Left forelimb (tissue), 1 donor: ENCODE data around the gene STK32C.
"Not testable (repeated sequence)": the region's sequence is repeated elsewhere in the genome, so short reads cannot be mapped to it uniquely, and the experiment has no call there.

Source experiments
- DNase-seq: peaks from one replicate; pipeline ENCODE4 v3.0.0-alpha.2; 2018; ENCODE audit warnings: low spot score

The STK32C gene

GRCh38 chr10:132317477-132317876, 9.7 kb upstream of the STK32C start:
- DNase-seq = not testable (repeated sequence)

DNA sequence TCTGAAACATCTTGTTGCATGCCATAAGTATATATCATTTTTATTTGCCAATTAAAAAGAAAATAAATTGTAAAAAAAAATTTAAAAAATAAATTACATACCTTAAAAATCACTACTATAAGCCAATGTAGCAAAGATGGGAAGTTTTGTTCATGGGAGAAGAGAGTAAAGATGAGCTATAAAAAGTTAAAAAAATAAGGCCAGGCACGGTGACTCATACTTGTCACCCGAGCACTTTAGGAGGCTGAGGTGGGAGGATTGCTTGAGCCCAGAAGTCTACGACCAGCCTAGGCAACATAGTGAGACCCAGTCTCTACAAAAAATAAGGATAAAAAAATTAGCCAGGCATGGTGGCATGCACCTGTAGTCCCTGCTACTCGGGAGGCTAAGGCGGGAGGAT, 8.4 kb upstream of the STK32C start:
- DNase-seq = no peak

DNA sequence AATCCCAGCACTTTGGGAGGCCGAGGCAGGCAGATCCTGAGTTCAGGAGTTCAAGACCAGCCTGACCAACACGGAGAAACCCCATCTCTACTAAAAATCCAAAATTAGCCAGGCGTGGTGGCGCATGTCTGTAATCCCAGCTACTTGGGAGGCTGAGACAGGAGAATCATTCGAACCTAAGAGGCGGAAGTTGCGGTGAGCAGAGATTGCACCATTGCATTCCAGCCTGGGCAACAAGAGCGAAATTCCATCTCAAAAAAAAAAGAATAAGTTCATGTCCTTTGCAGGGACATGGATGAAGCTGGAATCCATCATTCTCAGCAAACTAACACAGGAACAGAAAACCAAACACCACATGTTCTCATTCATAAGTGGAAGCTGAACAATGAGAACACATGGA, 7.1 kb upstream of the STK32C start:
- not testable (repeated sequence) for DNase-seq

GRCh38 chr10:132314336-132314735, 6.6 kb upstream of the STK32C start:
- no peak for DNase-seq

DNA sequence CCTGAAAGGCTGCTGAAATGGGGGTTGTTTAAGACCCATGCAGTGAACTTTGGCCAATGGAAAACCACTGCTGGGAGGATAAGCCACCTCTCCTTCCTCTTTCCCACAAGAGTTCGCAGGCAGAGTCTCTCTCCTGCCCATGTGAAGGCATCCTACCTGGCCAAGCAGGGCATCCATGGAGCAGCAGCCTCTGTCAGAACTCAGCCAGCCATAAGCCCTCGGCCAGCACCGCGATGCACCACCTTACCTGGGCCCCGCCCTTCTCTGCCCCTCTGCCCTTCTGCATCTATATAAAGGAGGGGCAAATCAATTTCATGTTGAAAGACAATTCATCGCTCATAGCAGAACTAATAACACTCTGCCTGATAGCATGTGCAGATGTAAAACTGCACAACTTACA, 6.1 kb upstream of the STK32C start:
- no peak for DNase-seq

DNA sequence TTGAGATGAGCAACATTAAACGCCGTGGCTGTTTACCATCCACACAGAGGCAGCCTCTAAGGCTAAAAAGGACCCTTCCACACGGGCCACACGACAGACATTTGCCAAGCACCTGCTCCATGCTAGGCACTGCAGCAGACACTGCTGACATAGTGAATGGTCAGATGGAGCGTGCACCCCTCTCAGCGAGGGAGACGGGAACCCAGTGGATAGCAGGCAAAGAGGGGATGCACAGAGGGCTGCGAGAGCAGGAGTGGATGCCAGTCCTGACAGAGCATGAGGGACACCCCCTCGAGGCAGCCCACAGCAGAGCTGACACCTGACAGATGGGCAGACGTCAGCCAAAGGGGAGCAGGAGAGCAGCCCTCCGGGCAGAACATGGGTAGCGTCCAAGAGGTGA, 5.6 kb upstream of the STK32C start:
- DNase-seq = no peak

- peak; percentile 18 for DNase-seq
These were observed 3.7 kb upstream of the STK32C start for GRCh38 chr10:132311338-132311939.

GRCh38 chr10:132310701-132311337, 3.1 kb upstream of the STK32C start:
- peak; percentile 62 for DNase-seq

GRCh38 chr10:132309879-132310591, 2.3 kb upstream of the STK32C start:
- DNase-seq = peak; percentile 58

- DNase-seq = peak; percentile 49
These were observed 1.7 kb upstream of the STK32C start for GRCh38 chr10:132309471-132309865.

DNA sequence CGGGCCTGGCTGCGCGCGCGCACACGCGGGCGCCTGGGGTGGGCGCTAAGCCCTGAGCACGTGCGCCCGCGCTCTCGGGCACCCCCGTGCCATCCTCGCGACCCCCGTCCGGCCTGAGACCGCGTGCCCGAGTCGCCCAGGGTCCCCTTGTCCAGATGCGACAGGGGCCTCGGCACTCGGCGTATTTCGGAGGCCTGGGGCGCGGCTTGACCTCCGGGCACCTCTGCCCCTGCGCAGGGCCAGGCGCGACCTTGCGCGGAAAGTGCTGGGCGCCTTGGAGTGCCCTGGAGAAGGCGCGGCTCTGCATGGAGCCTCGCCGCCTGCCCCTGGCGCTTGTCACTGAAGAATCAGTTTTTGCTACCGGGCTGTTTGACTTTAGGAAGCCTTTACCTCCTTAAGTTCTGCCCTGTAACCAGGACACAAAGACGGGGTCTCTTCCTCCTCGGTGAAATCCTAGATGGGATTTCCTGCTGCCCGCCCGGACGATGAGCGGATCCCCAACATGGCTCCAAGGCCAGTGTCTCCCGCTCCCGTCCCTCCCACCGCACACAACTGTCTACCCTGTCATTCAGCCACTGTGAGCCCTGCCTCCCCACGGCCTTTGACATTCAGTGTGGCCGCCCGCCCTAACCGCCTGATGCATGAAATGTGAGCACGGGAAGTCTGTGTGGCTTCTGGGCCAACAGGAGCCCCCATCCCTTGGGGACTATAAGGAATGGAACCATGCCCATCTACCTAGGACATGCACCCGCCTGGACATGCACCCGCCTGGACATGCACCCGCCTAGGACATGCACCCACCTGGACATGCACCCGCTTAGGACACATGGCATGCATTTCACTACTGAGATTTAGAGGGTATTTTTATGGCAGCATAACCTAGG, 1.1 kb upstream of the STK32C start:
- DNase-seq = peak; percentile 59

DNA sequence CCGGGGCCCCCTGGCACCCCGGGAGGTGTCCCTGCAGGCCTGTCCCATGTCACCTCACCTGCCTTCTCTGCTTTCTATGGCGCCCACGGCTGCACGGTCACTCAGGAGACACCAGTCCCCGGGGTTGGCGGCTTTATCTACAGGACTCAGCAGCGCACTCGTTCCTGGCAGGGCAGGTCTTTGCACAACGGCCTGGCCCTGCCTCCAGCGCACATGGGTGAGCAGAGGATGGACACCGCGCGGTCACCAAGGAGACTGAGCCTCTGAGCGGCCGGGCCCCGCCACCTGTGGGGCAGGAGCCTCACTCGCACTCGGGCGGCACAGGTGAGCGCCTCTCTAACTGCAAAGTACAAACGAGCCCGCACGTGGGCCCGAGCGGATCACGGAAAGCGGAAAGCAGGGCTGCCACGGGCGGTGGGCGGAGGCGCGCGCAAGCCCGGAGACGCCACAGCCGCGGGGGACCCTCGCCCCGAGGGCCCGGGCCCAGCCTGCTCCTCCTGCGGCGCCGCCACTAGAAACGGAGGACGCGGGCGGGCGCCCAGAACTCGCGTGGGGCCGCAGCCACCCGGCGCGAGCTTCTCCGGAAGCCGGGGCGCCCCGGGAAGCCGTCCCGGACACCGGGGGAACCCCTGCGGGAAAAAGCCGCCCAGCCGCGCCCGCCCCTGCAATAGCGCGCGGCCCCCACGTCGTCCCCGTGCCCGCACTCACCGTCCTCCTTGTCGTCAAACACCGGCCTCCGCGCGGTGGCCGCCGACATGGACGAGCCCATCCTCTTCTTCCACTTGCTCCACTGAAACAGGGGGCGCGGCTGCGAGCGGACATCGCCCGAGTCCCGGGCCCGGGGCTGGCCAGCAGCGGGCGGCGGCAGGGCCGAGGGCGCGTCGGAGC, 642 bp downstream of the STK32C start:
- DNase-seq = peak; percentile 64

DNA sequence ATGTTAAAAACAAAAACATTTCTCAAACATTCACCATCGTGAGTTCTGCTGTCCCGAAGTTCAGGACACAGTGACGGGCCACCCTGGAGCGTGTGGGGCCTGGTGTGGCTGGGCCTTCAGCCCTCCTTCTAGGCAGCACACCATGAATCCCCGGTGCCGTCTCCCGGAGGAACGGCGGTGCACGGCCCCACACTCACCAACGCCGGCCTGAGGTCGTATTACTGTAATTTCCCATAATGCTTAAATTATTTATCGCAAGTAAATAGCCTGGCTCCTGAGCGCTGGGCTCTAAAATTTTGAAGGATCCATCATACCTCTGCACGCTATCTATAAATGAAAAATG, 1.4 kb downstream of the STK32C start:
- DNase-seq = peak; percentile 30

- DNase-seq = peak; percentile 61
These were observed 2.0 kb downstream of the STK32C start for GRCh38 chr10:132305654-132306342.

DNA sequence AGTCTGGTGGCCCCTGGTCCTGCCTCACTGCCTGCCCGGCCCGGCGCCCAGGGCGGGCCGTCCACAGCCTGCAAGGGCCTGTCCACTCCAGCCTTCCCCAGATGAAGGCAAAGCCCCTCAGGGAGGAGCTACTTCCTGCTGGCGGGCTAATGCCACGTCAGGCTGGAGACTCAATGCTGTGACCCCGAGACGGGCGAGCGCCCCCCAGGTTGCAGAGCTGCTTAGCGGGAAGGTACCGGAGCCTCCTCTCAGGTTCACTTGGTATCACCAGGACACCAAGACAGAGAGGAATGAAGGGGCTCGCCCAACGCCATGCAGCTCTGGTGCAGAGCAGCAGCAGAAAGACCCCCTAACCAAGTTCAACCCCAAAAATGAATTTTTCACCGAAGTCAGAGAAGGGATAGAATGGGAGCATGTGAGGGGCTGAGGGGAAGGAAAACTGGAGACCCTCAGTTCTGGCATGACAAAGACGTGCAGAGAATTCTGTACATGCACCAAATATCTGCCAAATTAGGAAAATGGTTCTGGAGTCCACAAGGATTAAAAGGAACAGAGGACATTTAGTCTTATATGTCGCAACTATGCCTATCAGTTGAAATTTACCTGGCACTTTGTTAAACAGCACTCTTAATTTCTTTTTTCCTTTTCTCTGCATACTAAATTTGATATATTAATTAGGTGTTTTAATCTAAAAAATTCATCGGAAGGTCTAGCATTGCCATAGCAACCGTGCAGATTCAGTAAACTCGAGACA, 2.8 kb downstream of the STK32C start:
- DNase-seq = peak; percentile 37

GRCh38 chr10:132303361-132304115, 4.2 kb downstream of the STK32C start:
- peak; percentile 50 for DNase-seq

- DNase-seq = peak; percentile 47
These were observed 5.1 kb downstream of the STK32C start for GRCh38 chr10:132302421-132303310.
